Measurements from ENCODE around the gene VAV2.

VAV2 gene

GRCh38 chr9:133822430-133823065 is 169.6 kb downstream of the VAV2 start:
- no peak for TF ChIP-seq CTCF (IDR thresholded peaks at IDR 0.05; ENCODE audit: low read depth, low read length, missing control alignments)
- DNase-seq (ENCODE audit: low read depth): no peak
- H3K4me3 ChIP-seq (ENCODE audit: low read depth, low read length): no peak overlapping the region
- in situ Hi-C loops (cut with HindIII; ENCODE audit: low sequenced_read_pairs): no loop called here

- H3K4me3 ChIP-seq (ENCODE audit: low read depth, low read length): no peak overlapping the region
- TF ChIP-seq CTCF (IDR thresholded peaks at IDR 0.05; ENCODE audit: low read depth, low read length, missing control alignments): no peak
- peak; percentile 82 for DNase-seq (ENCODE audit: low read depth)
- in situ Hi-C loops (cut with HindIII; ENCODE audit: low sequenced_read_pairs): no loop called here
Measured at GRCh38 chr9:133821601-133822429, 170.3 kb downstream of the VAV2 start.

GRCh38 chr9:133819923-133820322 is 172.2 kb downstream of the VAV2 start:
- no peak for DNase-seq (ENCODE audit: low read depth)
- no peak overlapping the region for H3K4me3 ChIP-seq (ENCODE audit: low read depth, low read length)
- in situ Hi-C loops (cut with HindIII; ENCODE audit: low sequenced_read_pairs): no loop called here
- no peak for TF ChIP-seq CTCF (IDR thresholded peaks at IDR 0.05; ENCODE audit: low read depth, low read length, missing control alignments)

GRCh38 chr9:133818444-133818843 is 173.7 kb downstream of the VAV2 start:
- in situ Hi-C loops (cut with HindIII; ENCODE audit: low sequenced_read_pairs): no loop called here
- no peak for DNase-seq (ENCODE audit: low read depth)
- no peak overlapping the region for H3K4me3 ChIP-seq (ENCODE audit: low read depth, low read length)
- TF ChIP-seq CTCF (IDR thresholded peaks at IDR 0.05; ENCODE audit: low read depth, low read length, missing control alignments): no peak

GRCh38 chr9:133815781-133816180 is 176.3 kb downstream of the VAV2 start:
- no peak for TF ChIP-seq CTCF (IDR thresholded peaks at IDR 0.05; ENCODE audit: low read depth, low read length, missing control alignments)
- no peak overlapping the region for H3K4me3 ChIP-seq (ENCODE audit: low read depth, low read length)
- in situ Hi-C loops (cut with HindIII; ENCODE audit: low sequenced_read_pairs): no loop called here
- DNase-seq (ENCODE audit: low read depth): no peak

- H3K4me3 ChIP-seq (ENCODE audit: low read depth, low read length): no peak overlapping the region
- DNase-seq (ENCODE audit: low read depth): no peak
- in situ Hi-C loops (cut with HindIII; ENCODE audit: low sequenced_read_pairs): loop anchor here (5.0 kb wide), 1 partner anchor 43 kb away; no protein-coding TSS in a partner anchor
- no peak for TF ChIP-seq CTCF (IDR thresholded peaks at IDR 0.05; ENCODE audit: low read depth, low read length, missing control alignments)
Measured at GRCh38 chr9:133814586-133815208, 177.4 kb downstream of the VAV2 start.

Measured in astrocyte of the cerebellum (primary cell).